ENCODE measurements around the gene MYMK. TPM values are rescaled to one million over a fixed set of nuclear protein-coding genes. Genes with fewer than 3 reads are reported as not detected.

MYMK gene
- total RNA-seq, 4 donors from 2014 or later = not detected

GRCh38 chr9:133542002-133542401, 17.2 kb upstream of the MYMK start:
- in situ Hi-C loops (cut with MboI; ENCODE audit: low sequenced_read_pairs in 4 of 4) = loop anchor here in 2 of 4 donors (25.0 kb wide), 1 partner anchor 195 kb away; the partner anchor contains the start of gene SARDH (in 2 of the 2)
- Histone ChIP-seq H3K4me1 (peaks cover 3 to 15% of the 10 kb centered on the region in 2 donors), H3K27ac (no peak overlapping the region), H3K27me3 (peaks cover 0 to 4% (median 0%) of the 10 kb centered on the region in 3 donors), H3K36me3 (no peaks in the 10 kb centered on the region), H3K9me3 (no peaks in the 10 kb centered on the region), H3K4me3 (no peak overlapping the region)
- no peak for ATAC-seq
- intact Hi-C loops (cut with DNase I; ENCODE audit: low total_unique reads) = no loop called here
- no peak for DNase-seq
- no peak for TF ChIP-seq CTCF (IDR thresholded peaks at IDR 0.05 in 4 of 5, conservative IDR thresholded peaks at IDR 0.05 in 1 of 5)

- no peaks in the 10 kb centered on the region for H3K36me3 ChIP-seq
- H3K4me3 ChIP-seq = no peak overlapping the region
- intact Hi-C loops (cut with DNase I; ENCODE audit: low total_unique reads) (no loop called here), in situ Hi-C loops (cut with MboI; ENCODE audit: low sequenced_read_pairs in 4 of 4) (loop anchor here in 2 of 4 donors (25.0 kb wide), 1 partner anchor 197 kb away; the partner anchor contains the start of gene SARDH (in 2 of the 2))
- DNase-seq = no peak
- no peak overlapping the region for H3K27ac ChIP-seq
- peaks cover 0 to 4% (median 0%) of the 10 kb centered on the region in 3 donors for H3K27me3 ChIP-seq
- no peak for ATAC-seq
- peaks cover 3 to 6% of the 10 kb centered on the region in 2 donors for H3K4me1 ChIP-seq
- TF ChIP-seq CTCF (IDR thresholded peaks at IDR 0.05 in 4 of 5, conservative IDR thresholded peaks at IDR 0.05 in 1 of 5) (no peak), POLR2A (IDR thresholded peaks at IDR 0.05) (no peak)
- no peaks in the 10 kb centered on the region for H3K9me3 ChIP-seq
These were observed 15.9 kb upstream of the MYMK start for GRCh38 chr9:133540698-133541025.

GRCh38 chr9:133539991-133540697, 15.4 kb upstream of the MYMK start:
- intact Hi-C loops (cut with DNase I; ENCODE audit: low total_unique reads) = no loop called here
- in situ Hi-C loops (cut with MboI; ENCODE audit: low sequenced_read_pairs in 4 of 4) = loop anchor here in 2 of 4 donors (25.0 kb wide), 1 partner anchor 197 kb away; the partner anchor contains the start of gene SARDH (in 2 of the 2)
- ATAC-seq = no peak

More at GRCh38 chr9:133539991-133540697, 15.4 kb upstream of the MYMK start:
- peaks cover 0 to 6% of the 10 kb centered on the region in 2 donors for H3K4me1 ChIP-seq
- H3K36me3 ChIP-seq = no peaks in the 10 kb centered on the region
- TF ChIP-seq CTCF (IDR thresholded peaks at IDR 0.05 in 4 of 5, conservative IDR thresholded peaks at IDR 0.05 in 1 of 5) (no peak), POLR2A (IDR thresholded peaks at IDR 0.05) (no peak)
- H3K27me3 ChIP-seq = peaks cover 0 to 6% (median 5%) of the 10 kb centered on the region in 3 donors
- no peaks in the 10 kb centered on the region for H3K9me3 ChIP-seq
- no peak overlapping the region for H3K4me3 ChIP-seq
- peak overlapping the region; percentile 12 to 40 (median 21) for H3K27ac ChIP-seq
- DNase-seq = no peak
